Epidermal melanocyte (primary cell): Measurements from ENCODE around the gene DCTPP1.

Experiments
- DNase-seq: peaks from one replicate; pipeline ENCODE4 v3.0.0; 2011; ENCODE audit warnings: low spot score; ENCODE audit not compliant: insufficient read length

Gene DCTPP1

DNA sequence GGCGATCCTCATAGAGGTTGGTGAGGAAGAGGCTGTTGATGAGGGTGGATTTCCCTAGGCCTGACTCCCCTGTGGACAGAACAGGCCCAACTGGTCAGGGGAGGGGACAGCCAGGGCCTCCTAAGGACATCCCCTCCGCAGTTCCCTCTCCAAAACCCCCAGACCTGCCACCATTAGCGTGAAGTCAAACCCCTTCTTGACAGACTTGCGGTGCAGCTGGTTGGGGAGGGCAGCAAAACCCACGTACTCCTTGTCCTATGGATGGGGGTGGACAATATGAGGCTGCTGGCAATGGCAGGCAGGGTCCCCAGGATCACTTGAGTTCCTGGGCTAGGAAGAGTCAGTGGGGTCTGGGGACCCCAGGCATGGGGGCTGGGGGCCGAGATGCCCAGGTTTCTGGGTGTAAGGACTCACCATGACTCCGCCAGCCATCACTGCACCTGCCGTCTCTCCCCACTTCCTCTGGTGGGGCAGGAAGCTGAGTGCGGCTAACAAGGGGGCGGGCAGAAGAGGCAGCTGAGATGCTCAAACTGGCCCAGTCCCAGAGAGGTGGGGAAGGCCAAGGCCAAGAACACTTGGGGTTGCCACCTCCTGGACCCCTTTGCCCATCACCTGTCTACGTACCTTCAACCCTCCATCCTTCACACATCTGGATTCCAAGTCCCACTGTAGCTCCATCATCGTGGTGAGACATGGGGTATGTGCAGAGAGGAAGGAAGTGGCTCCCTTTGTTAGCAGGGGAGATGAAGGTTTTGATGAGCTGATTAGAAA, 47.5 kb downstream of the DCTPP1 start, which contains the start of gene SEPTIN1:
TSS of gene SEPTIN1 (minus strand) at position 451 of the 771 bp plus-strand sequence. CDS start at position 432, 19 bp downstream.
- no peak for DNase-seq

DNA sequence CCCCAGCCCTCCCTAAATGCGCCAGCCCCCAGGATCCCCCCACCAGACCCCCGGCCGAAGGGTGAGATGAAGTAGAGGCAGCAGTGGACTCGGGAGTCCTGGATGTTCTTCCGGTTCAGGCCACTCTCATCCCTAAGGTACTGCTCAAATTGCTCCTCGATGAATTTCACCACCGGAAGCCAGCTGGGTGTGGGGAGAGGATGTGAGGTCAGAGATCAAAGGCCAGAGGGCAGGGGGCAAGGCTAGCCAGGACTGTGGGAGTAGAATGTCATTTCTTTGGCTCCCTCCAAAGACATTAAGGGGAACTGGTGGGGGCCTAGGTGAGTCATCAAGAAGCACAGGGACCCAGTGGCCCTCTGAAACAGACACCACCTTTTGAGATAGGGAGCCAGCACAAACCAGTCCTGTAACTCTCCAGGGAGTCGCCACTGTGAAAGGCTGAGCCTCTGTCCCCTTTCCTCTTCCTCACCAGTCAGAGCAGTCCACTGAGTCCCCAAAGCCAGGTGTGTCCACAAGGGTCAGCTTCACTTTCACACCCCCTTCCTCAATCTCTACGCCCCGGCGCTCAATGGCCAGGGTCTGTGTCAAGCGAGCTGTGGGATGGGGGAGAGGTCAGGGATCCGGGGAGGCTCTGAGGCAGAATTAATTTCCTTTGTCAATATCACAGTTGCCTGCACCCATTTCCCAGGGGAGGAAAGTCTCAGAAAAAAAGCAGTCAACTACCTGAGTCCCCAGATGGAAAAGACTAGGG, 48.4 kb downstream of the DCTPP1 start:
- no peak for DNase-seq

DNA sequence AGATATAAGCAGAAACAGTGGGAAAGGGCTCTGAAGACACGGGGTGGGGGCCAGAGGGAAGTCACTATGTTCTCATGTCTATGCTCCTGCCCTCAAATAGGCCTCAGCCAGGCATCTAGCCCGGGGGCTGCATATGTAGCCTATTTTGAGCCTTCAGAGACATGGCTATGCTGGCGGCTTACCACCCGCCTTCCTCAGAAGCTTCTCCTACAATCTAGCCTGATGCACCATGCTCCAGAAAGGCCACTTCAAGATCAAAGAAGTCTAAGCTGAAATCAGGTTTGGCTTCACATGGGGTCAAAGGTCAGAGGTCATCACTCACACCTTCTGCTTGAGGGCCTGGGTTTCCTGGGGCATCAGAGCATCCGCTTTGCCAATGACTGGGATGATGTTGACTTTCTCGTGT, 49.0 kb downstream of the DCTPP1 start:
- DNase-seq, result no peak

DNA sequence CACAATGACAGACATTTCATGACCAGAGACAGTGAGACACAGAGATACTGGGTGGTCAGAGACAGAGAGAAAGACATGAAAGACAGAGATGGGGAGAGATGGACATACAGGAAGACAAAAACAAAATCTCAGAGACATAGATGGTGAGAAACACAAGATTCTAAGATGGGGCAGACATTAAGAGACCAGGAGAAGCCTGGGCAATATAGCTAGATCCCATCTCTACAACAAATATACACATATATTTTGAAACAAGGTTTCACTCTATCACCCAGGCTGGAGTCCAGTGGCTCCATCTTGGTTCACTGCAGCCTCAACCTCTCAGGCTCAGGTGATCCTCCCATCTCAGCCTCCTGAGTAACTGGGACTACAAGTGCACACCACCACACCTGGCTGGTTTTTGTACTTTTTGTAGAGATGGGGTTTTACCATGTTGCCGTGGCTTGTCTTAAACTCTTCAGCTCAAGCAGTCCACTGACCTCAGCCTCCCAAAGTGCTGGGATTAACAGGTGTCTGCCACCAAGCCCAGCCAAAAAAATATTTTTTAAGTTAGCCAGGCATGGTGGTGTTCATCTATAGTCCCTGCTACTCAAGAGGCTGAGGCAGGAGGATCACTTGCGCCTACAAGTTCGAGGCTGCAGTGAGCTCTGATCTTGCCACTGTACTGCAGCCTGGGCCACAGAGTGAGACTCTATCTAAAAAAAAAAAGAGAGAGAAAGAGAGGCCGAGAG, 49.6 kb downstream of the DCTPP1 start:
- no peak for DNase-seq

DNA sequence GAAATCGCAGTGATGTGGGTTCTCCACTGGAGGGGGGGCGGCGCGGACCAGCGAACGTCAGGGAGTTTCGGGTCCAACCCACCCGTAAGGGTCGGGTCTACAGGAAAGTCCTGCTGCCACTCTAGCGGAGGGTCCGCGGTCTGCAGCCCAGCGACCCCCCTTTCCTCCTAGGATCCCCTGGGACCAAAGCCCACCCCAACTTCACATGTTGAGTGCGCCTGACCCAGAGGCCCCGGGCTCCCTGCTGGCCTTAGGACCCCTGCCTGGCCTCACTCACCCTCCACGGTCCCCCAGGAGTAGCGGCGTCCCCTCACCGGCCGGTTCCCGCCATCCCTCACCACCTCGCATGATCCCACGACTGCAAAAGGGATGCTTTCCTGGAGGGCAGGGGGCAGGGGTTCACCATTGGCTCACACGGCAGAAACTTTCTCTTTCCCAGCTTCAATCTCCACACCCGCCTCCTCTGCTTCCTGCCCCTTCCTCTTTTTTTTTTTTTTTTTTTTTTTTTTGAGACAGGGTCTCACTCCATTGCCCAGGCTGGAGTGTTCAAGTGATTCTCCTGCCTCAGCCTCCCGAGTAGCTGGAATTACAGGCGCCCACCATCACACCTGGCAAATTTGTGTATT, 50.6 kb downstream of the DCTPP1 start:
- DNase-seq, result no peak

DNA sequence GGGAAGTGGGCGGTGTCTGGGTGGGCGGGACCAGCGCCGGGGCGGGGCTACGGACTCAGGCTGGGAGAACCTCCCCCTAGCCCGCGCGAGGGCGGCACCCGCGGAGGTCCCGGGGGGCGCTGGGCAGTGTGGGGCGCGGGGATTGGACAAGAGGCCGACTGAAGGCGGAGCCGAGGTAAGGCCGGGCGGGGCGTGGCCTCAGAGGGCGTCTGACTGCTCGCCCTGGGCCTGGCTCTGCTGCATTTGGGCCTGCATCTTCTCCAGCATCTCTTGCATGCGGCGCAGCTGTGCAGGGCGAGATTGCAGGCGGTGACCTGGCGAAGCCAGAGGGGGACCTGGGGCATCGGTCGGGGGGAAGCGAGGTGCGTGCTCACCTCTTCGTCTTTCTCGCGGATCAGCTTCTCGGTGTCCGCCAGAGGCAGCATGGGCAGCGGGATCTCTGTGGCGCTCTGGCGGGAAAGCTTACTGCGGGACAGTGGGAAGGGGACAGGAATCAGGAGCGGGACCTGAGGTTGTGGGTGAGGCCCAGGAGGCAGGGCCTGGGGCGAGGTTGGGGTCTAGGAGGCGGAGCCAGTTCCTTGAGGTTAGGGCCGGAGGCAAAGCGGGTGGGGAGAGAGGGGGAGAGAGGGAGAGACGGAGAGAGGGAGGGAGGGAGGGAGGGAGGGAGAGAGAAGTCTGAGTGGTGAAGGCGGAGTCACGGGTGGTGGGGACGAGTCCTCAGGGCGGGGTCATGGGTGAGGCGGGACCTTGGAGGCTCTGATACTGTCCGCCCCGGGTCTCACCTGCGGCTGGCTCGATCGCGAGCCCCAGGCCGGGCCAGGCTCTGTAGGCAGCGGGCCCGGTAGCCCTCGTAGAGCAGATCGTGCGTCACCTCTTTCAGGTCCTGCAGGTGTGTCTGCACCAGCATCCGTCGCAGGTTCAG, 51.3 kb downstream of the DCTPP1 start:
- DNase-seq, result peak; percentile 90

DNA sequence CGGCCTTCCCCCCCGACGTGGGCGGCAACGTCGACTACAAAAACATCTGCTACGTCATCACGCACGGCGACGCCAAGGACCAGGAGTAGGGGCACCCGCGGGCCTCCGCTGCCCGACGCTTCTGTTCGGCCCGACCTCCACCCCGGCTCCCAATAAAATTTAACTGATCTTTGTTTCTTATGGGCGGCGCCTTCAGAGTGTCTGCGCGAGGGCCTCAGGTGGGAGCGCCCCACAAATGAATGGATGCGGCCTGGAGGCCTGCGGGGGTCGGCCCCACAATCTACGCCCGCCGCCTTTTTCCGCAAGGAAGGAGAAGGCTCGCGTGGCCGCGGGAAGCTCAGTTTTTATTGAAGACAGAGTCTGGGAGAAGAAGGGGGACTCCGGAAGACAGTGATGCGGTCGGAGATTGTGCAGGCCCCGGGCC, 52.0 kb downstream of the DCTPP1 start:
- DNase-seq, result peak; percentile 79

GRCh38 chr16:30377050-30377811, 52.6 kb downstream of the DCTPP1 start:
- DNase-seq, result no peak

DNA sequence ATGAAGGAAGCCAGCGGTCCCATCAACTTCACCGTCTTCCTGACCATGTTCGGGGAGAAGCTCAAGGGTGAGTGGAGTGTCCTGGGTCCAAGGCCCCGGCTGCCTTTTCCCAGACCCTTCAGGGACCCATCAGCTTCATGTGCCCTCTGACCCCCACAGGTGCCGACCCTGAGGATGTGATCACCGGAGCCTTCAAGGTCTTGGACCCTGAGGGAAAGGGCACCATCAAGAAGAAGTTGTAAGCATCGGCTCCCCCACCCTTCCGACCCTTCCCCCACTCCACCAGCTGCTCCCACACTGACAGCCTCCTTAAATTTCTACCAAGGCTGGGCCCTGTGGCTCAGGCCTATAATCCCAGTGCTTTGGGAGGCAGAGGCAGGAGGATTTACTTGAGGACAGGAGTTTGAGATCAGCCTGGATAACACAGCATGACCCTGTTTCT, 53.3 kb downstream of the DCTPP1 start:
- DNase-seq, result no peak

DNA sequence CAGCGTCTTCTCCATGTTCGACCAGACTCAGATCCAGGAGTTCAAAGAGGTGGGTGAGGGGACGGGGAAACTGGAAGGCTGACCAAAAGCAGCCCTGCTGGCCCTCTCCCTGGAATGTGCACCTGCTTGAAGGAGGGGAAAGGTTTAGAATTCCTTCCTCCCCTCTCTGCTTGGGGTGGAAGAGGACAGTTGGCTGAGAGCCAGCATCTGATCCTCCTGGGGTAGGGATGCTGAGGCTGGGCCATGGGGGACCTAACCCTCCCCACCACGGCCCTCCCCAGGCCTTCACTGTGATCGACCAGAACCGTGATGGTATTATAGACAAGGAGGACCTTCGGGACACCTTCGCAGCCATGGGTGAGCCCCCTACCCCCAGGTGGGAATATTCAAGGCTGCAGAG, 54.0 kb downstream of the DCTPP1 start:
- no peak for DNase-seq

DNA sequence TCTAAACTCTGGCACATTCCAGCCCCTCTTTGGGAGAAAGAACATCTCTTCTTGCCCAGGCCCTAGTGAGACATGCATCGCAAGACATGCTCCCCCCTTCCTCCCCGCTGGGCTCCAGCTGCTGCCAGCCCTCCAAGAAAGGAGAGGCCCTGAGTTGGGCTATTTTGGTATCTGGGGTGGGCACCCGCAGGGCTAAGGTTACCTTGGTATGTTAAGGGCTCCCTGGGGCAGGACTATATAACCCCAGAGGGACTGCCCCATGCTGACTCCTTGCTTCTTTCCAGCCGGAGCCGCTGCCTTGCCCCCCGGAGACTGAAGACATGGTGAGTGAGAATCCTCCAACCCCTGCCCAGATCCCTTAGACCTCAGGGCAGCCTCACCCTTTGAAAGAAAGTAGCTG, 55.3 kb downstream of the DCTPP1 start, which contains the start of gene MYL11:
TSS of gene MYL11 (plus strand) at position 265 of the 400 bp plus-strand sequence. CDS start at position 321, 56 bp downstream.
- no peak for DNase-seq
